IPS DF 4.7 (cell line): ENCODE measurements around the gene HLF.

Source experiments
- DNase-seq: peaks from one replicate; pipeline ENCODE4 v3.0.0-alpha.2; 2013; ENCODE audit warnings: low spot score; ENCODE audit errors: extremely low read depth

HLF gene

DNA sequence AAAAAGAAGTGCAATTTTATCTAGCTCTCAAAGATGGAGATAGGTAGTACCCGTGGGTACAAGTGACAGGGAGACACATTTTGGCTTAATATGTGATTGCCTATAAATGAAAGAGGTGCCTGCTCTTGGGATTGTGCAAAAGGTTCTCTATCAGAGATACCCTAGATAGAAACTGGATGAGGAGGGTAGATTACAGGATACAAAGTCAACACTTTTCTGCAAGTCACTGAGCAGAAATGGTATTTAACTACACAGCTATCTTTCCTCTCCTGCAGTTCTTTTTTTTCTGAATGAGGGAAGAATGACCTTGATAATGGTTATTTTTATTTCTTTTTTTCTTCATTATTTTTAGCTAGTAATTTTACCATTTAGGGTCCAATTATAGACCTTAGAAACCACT, 89.2 kb downstream of the HLF start:
- no peak for DNase-seq

DNA sequence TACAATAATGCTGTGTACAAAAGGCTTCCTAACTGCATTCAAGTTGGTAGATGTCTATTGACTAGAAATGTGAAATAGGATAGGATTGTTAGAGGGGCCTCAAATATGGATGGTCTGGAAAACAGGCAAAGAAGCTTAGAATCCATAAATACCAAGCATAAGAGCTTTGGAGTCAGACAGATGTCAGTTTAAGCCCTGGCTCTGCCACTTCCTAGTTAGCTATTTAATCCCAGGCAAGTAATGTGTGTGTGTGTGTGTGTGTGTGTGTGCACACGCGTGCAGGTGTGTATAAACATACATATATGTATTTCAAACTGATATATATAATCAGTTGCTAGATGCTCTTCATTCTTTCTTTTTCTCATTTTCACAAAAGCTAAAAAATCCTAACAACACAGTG, 90.2 kb downstream of the HLF start:
- DNase-seq: no peak

DNA sequence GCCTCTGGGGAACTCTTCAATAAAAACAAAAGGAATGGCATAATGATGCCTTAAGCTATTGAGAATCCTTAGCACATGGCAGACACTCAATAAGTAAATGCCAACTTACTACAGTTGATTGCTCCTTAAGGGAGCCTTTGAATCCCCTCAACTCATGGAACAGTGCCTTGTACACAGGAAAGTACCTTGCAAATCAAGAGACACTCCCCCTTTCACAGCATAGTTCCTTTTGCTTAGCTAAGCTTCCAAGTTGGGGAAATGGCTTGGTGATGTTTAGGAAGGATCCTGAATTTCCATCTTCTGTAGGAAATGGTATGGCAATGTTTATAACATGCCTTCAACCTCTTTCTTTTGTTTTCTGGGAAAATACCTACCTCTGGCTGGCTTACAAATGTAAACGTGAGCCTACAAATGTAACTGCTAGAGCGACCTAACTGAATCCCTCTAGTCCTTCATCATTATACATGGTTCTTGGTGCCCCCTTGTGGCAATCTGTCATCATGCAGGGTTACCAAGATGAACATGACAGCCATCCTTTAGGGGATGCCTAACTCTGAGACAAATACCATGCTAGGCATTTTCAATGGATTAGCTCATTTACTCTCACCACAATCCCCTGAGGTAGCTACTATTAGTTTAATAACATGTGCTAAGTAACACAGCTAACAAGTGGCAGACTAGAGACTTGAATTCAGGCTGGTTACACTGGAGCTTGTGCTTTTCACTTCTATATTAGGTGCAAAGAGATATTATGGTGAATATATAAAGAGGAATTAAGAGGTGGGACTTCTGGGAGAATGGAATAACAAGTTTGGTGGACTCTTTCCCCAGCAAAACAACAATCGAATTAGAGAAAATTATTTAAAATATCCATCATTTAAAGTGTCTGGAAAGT, 91.9 kb downstream of the HLF start:
- peak; percentile 71 for DNase-seq

DNA sequence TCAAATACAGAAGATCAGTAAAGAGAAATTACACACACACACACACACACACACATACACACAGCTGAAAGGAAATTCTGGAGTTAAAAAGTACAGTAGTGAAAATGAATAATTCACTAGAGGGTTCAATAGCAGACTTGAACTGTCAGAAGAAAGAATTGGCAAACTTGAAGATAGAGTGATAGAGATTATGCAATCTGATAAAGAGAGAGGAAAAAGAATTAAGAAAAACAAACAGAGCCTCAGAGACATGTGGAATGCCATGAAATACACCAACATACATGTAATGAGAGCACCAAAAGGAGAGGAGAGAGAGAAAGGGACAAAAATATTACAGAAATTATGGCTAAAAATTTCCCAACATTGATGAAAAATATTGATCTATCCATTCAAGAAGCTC, 96.2 kb downstream of the HLF start:
- no peak for DNase-seq

GRCh38 chr17:55363033-55363432, 98.3 kb downstream of the HLF start:
- no peak for DNase-seq

DNA sequence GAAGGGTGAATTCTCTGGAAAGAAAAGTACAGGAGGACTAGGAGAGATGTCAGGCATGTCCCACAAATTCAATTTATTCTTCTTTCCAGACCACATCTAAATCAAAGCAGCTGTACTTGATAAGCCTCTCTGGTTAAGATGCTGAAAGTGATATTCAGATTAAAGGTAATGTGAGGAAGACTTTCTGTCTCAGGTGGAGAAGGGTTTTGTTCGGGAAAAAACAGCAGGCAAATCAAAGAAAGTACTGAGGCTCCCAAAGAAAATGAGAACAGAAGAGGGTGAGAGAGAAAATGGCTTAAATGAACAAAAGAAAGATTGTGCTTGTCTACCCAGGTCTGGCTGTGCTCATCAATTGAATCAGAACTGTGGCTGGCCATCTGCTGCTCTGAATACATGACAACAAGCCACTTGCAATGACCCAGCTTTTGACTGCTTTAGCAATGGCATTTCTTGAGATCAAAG, 101.3 kb downstream of the HLF start:
- DNase-seq: no peak

GRCh38 chr17:55368706-55369105, 103.9 kb downstream of the HLF start:
- DNase-seq: no peak
